Lower leg skin (tissue), 3 donors: ENCODE results near the gene MAPT.

Source experiments
- POLR2A ChIP-seq, 2 donors: fragments of 450-650 bp; IDR thresholded peaks; one replicate each; pipeline ENCODE4 v1.6.1; 2016 to 2017; ENCODE audit warnings: antibody characterized with exemption in 2 of 2, mild to moderate bottlenecking in 1 of 2, moderate library complexity in 1 of 2
- TF ChIP-seq, protein P1 (sequence below), 3 donors: fragments of 450-650 bp; IDR thresholded peaks; one replicate each; pipeline ENCODE4 v1.5.1; 2016; ENCODE audit warnings: antibody characterized with exemption in 3 of 3, mild to moderate bottlenecking in 3 of 3, moderate library complexity in 2 of 3

DNA sequence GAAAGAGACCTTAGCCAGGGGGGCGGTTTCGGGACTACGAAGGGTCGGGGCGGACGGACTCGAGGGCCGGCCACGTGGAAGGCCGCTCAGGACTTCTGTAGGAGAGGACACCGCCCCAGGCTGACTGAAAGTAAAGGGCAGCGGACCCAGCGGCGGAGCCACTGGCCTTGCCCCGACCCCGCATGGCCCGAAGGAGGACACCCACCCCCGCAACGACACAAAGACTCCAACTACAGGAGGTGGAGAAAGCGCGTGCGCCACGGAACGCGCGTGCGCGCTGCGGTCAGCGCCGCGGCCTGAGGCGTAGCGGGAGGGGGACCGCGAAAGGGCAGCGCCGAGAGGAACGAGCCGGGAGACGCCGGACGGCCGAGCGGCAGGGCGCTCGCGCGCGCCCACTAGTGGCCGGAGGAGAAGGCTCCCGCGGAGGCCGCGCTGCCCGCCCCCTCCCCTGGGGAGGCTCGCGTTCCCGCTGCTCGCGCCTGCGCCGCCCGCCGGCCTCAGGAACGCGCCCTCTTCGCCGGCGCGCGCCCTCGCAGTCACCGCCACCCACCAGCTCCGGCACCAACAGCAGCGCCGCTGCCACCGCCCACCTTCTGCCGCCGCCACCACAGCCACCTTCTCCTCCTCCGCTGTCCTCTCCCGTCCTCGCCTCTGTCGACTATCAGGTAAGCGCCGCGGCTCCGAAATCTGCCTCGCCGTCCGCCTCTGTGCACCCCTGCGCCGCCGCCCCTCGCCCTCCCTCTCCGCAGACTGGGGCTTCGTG is at the start of gene MAPT:
- TF ChIP-seq, protein P1, sequence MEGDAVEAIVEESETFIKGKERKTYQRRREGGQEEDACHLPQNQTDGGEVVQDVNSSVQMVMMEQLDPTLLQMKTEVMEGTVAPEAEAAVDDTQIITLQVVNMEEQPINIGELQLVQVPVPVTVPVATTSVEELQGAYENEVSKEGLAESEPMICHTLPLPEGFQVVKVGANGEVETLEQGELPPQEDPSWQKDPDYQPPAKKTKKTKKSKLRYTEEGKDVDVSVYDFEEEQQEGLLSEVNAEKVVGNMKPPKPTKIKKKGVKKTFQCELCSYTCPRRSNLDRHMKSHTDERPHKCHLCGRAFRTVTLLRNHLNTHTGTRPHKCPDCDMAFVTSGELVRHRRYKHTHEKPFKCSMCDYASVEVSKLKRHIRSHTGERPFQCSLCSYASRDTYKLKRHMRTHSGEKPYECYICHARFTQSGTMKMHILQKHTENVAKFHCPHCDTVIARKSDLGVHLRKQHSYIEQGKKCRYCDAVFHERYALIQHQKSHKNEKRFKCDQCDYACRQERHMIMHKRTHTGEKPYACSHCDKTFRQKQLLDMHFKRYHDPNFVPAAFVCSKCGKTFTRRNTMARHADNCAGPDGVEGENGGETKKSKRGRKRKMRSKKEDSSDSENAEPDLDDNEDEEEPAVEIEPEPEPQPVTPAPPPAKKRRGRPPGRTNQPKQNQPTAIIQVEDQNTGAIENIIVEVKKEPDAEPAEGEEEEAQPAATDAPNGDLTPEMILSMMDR (IDR thresholded peaks at IDR 0.05), result no peak
- no peak for TF ChIP-seq POLR2A (IDR thresholded peaks at IDR 0.05)
